CD4-positive, alpha-beta T cell treated with Interleukin-12 subunit alpha and Interleukin-12 subunit beta, for 1 hour (primary cell): ENCODE results near the gene MARCHF2.
A peak's percentile ranks its signal among the peaks of the same experiment; 100 is the strongest.
"Not testable (repeated sequence)": the region's sequence is repeated elsewhere in the genome, so short reads cannot be mapped to it uniquely, and the experiment has no call there.

ENCODE experiments used
- DNase-seq: peaks from one replicate; pipeline ENCODE4 v3.0.0-alpha.2; 2020

MARCHF2 gene

GRCh38 chr19:8412783-8413628, at the start of gene MARCHF2:
TSS of gene MARCHF2 (plus strand) at chr19:8413305. CDS start at chr19:8421841, 8,536 bp downstream.
- DNase-seq: peak; percentile 98

GRCh38 chr19:8363803-8364771, 49.0 kb upstream of the MARCHF2 start, which contains the start of gene ANGPTL4:
TSS of gene ANGPTL4 (plus strand) at chr19:8364155. CDS start at chr19:8364322, 167 bp downstream.
- DNase-seq: peak; percentile 53

GRCh38 chr19:8366121-8366581, 47.0 kb upstream of the MARCHF2 start:
- DNase-seq: no peak

GRCh38 chr19:8366961-8367326, 46.2 kb upstream of the MARCHF2 start:
- DNase-seq: no peak

GRCh38 chr19:8367327-8368001, 45.6 kb upstream of the MARCHF2 start:
- no peak for DNase-seq

- no peak for DNase-seq
Observed at GRCh38 chr19:8370176-8371010, 42.7 kb upstream of the MARCHF2 start.

GRCh38 chr19:8371011-8371804, 41.9 kb upstream of the MARCHF2 start:
- no peak for DNase-seq

- DNase-seq: no peak
Observed at GRCh38 chr19:8373867-8374813, 39.0 kb upstream of the MARCHF2 start.

GRCh38 chr19:8375766-8376165, 37.3 kb upstream of the MARCHF2 start:
- DNase-seq: not testable (repeated sequence)

GRCh38 chr19:8376373-8376974, 36.6 kb upstream of the MARCHF2 start:
- DNase-seq: not testable (repeated sequence)

GRCh38 chr19:8377598-8377997, 35.5 kb upstream of the MARCHF2 start:
- DNase-seq: no peak

GRCh38 chr19:8379156-8379891, 33.8 kb upstream of the MARCHF2 start:
- DNase-seq: not testable (repeated sequence)

GRCh38 chr19:8384569-8384968, 28.5 kb upstream of the MARCHF2 start:
- DNase-seq: not testable (repeated sequence)

- not testable (repeated sequence) for DNase-seq
Observed at GRCh38 chr19:8385103-8385502, 28.0 kb upstream of the MARCHF2 start.

- DNase-seq: not testable (repeated sequence)
Observed at GRCh38 chr19:8385566-8385965, 27.5 kb upstream of the MARCHF2 start.

GRCh38 chr19:8386419-8386818, 26.7 kb upstream of the MARCHF2 start:
- DNase-seq: not testable (repeated sequence)

- no peak for DNase-seq
Observed at GRCh38 chr19:8386990-8387389, 26.1 kb upstream of the MARCHF2 start.
